HG02943 (cell line): ENCODE measurements around the gene KLHDC4.
"Not testable (repeated sequence)": the region's sequence is repeated elsewhere in the genome, so short reads cannot be mapped to it uniquely, and the experiment has no call there.

ENCODE experiments used
- ATAC-seq: cut with Tn5 transposase; IDR thresholded peaks from one replicate; pipeline ENCODE4 v1.9.1; 2021; ENCODE audit warnings: mild to moderate bottlenecking, low read depth, moderate library complexity; ENCODE audit not compliant: unreplicated experiment

Gene KLHDC4

GRCh38 chr16:87687126-87687910 lies 78.5 kb downstream of the KLHDC4 start:
- no peak for ATAC-seq

- ATAC-seq: no peak
These were observed 79.1 kb downstream of the KLHDC4 start for GRCh38 chr16:87686697-87687096.

GRCh38 chr16:87685766-87686165 lies 80.0 kb downstream of the KLHDC4 start:
- ATAC-seq: no peak

GRCh38 chr16:87685405-87685755 lies 80.4 kb downstream of the KLHDC4 start:
- ATAC-seq: no peak

GRCh38 chr16:87684711-87685404 lies 80.9 kb downstream of the KLHDC4 start:
- no peak for ATAC-seq

GRCh38 chr16:87684106-87684677 lies 81.6 kb downstream of the KLHDC4 start:
- no peak for ATAC-seq

GRCh38 chr16:87682852-87683399 lies 82.9 kb downstream of the KLHDC4 start:
- no peak for ATAC-seq

- ATAC-seq: no peak
These were observed 83.7 kb downstream of the KLHDC4 start for GRCh38 chr16:87681981-87682570.

- ATAC-seq: not testable (repeated sequence)
These were observed 84.7 kb downstream of the KLHDC4 start for GRCh38 chr16:87681051-87681602.

GRCh38 chr16:87680272-87680644 lies 85.5 kb downstream of the KLHDC4 start:
- ATAC-seq: no peak

GRCh38 chr16:87679593-87680271 lies 86.1 kb downstream of the KLHDC4 start:
- no peak for ATAC-seq

GRCh38 chr16:87678618-87679017 lies 87.2 kb downstream of the KLHDC4 start:
- no peak for ATAC-seq

- no peak for ATAC-seq
These were observed 88.0 kb downstream of the KLHDC4 start for GRCh38 chr16:87677830-87678229.

GRCh38 chr16:87675111-87675719 lies 90.6 kb downstream of the KLHDC4 start:
- no peak for ATAC-seq

GRCh38 chr16:87674419-87674818 lies 91.4 kb downstream of the KLHDC4 start:
- ATAC-seq: no peak

- no peak for ATAC-seq
These were observed 94.0 kb downstream of the KLHDC4 start for GRCh38 chr16:87671715-87672270.

GRCh38 chr16:87671221-87671620 lies 94.6 kb downstream of the KLHDC4 start:
- ATAC-seq: no peak

- ATAC-seq: no peak
These were observed 96.1 kb downstream of the KLHDC4 start for GRCh38 chr16:87669672-87670071.

- no peak for ATAC-seq
These were observed 97.8 kb downstream of the KLHDC4 start for GRCh38 chr16:87667946-87668345.
